ENCODE data around the gene PHGDH.
A peak's percentile ranks its signal among the peaks of the same experiment; 100 is the strongest.
"Not testable (repeated sequence)": the region's sequence is repeated elsewhere in the genome, so short reads cannot be mapped to it uniquely, and the experiment has no call there.

Gene PHGDH

GRCh38 chr1:119700326-119700725 lies 11.4 kb upstream of the PHGDH start:
- DNase-seq (ENCODE audit: low spot score), result no peak

- no peak for DNase-seq (ENCODE audit: low spot score)
Observed at GRCh38 chr1:119701659-119702058, 10.1 kb upstream of the PHGDH start.

- no peak for DNase-seq (ENCODE audit: low spot score)
Observed at GRCh38 chr1:119702384-119702783, 9.3 kb upstream of the PHGDH start.

- no peak for DNase-seq (ENCODE audit: low spot score)
Observed at GRCh38 chr1:119703666-119704450, 7.9 kb upstream of the PHGDH start.

- DNase-seq (ENCODE audit: low spot score), result not testable (repeated sequence)
Observed at GRCh38 chr1:119706599-119706998, 5.1 kb upstream of the PHGDH start.

GRCh38 chr1:119711356-119711803 lies 354 bp upstream of the PHGDH start:
- not testable (repeated sequence) for DNase-seq (ENCODE audit: low spot score)

- peak; percentile 60 for DNase-seq (ENCODE audit: low spot score)
Observed at GRCh38 chr1:119712342-119713038, 756 bp downstream of the PHGDH start.

- no peak for DNase-seq (ENCODE audit: low spot score)
Observed at GRCh38 chr1:119713039-119713748, 1.5 kb downstream of the PHGDH start.

- DNase-seq (ENCODE audit: low spot score), result no peak
Observed at GRCh38 chr1:119713749-119714456, 2.2 kb downstream of the PHGDH start.

GRCh38 chr1:119714583-119714982 lies 2.8 kb downstream of the PHGDH start:
- DNase-seq (ENCODE audit: low spot score), result no peak

- no peak for DNase-seq (ENCODE audit: low spot score)
Observed at GRCh38 chr1:119715542-119715941, 3.8 kb downstream of the PHGDH start.

- no peak for DNase-seq (ENCODE audit: low spot score)
Observed at GRCh38 chr1:119718409-119718808, 6.7 kb downstream of the PHGDH start.

- DNase-seq (ENCODE audit: low spot score), result no peak
Observed at GRCh38 chr1:119718972-119719371, 7.2 kb downstream of the PHGDH start.

- DNase-seq (ENCODE audit: low spot score), result no peak
Observed at GRCh38 chr1:119720866-119721440, 9.2 kb downstream of the PHGDH start.

- no peak for DNase-seq (ENCODE audit: low spot score)
Observed at GRCh38 chr1:119721896-119722295, 10.2 kb downstream of the PHGDH start.

- DNase-seq (ENCODE audit: low spot score), result no peak
Observed at GRCh38 chr1:119724611-119725218, 13.0 kb downstream of the PHGDH start.

- DNase-seq (ENCODE audit: low spot score), result no peak
Observed at GRCh38 chr1:119725626-119726025, 13.9 kb downstream of the PHGDH start.

GRCh38 chr1:119727991-119728390 lies 16.3 kb downstream of the PHGDH start:
- DNase-seq (ENCODE audit: low spot score), result no peak

GRCh38 chr1:119729044-119729443 lies 17.3 kb downstream of the PHGDH start:
- DNase-seq (ENCODE audit: low spot score), result no peak

- no peak for DNase-seq (ENCODE audit: low spot score)
Observed at GRCh38 chr1:119731060-119731459, 19.3 kb downstream of the PHGDH start.

GRCh38 chr1:119731741-119732430 lies 20.2 kb downstream of the PHGDH start:
- DNase-seq (ENCODE audit: low spot score), result no peak

Measured in germinal center (tissue), 1 donor.